GM21360 (cell line): ENCODE measurements around the gene FOXP2.

Experiments
- ATAC-seq: cut with Tn5 transposase; IDR thresholded peaks from one replicate; pipeline ENCODE4 v1.9.1; 2021; ENCODE audit warnings: mild to moderate bottlenecking, moderate library complexity; ENCODE audit not compliant: unreplicated experiment

The FOXP2 gene

DNA sequence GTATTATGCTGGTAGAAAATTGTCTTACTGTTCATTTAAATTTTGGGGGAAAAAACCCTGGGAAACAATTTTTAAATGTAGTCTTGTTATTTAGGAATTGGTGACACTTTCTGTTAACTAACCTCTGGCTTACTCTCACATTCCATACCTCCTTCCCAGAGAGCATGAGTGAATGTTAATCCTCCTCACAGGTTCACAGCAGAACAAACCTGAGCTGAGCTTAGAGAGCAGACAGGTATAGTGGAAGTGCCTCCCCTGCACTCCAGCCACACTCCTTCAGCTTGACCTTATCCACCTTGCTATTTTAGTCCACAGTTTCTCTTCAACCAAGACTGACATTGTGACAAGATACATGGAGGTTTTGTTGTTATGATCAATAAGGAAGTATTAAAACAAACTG is 235.9 kb downstream of the FOXP2 start:
- no peak for ATAC-seq

DNA sequence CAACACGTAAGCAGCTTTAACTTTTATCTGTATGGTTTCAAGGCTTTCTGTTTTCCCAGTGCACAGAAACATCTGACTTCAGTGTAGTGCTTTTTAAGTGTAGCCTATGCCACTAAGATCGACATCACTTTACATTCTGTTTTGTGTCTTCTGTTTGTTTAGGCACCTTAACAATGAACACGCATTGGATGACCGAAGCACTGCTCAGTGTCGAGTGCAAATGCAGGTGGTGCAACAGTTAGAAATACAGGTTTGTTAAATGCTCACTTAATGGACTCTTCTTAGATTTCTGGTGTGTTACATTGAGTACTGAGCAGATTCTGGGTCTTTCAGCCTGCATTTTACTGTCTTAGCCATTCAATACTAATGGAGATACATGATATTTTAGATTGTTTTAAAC is 237.4 kb downstream of the FOXP2 start:
- no peak for ATAC-seq

DNA sequence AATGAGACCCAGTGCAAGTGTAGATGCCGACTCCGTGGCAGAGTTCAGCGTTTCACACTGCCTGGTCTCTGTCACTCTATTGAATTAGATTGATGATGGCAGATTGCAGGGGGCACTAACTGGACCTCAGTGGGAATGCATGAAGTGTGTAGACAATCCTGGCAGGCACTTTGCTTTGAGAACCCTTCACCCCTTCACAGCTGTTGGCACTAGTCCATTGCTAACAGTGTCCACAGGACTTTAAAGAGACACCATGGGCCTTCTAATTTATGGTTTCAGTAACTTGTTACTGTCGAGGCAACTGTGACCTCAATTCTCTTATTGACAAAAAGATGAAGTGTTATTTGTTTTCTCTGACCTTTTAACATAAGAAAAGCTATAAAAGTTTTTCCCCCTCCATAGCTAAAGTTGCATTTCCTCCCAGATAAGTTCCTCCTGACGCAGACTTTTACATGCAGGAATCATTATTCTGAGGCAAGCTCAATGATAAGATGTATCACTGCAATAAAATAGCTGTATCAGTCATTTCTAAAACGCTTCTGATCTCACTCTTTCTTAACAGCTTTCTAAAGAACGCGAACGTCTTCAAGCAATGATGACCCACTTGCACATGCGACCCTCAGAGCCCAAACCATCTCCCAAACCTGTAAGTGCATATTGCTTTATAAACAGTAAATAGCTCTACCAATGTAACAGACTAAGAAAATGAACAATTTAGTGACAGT is 238.9 kb downstream of the FOXP2 start:
- no peak for ATAC-seq

DNA sequence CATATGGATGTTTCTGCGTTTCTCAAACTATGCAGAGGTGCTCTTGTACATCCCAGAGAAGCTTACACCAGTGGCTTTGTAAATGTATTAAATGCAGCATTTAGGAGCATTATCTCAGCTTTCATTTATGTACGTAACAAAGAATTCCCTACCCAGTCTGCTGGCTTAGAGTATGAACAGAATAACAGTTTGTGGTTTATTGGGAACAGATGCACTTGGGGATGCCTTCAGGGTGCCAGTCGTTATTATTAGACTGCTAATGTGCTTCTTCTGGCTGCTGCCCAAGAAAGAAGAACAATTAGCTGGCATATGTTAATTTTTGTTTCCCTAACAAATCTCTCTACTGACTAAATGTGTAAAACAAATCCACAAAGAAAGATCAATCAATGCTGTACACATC is 241.9 kb downstream of the FOXP2 start:
- ATAC-seq: no peak

DNA sequence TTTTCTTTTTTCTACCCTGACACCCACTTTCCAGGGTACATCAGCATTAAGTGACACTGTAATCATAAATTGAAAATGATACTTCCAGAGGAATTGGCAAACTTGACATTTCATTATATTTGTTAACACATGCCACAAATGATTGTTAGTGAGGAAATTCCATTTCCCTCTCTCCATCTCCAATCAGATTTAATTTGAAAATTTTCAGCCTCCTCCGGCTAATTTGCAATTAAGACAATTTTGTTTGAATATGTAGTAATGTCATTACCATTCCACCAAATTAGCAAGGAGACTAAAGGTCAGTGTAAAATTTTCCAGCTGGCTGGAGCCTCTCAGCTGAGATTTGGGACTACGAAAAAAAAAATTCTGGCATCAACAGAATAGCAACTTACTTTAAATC is 242.7 kb downstream of the FOXP2 start:
- no peak for ATAC-seq

DNA sequence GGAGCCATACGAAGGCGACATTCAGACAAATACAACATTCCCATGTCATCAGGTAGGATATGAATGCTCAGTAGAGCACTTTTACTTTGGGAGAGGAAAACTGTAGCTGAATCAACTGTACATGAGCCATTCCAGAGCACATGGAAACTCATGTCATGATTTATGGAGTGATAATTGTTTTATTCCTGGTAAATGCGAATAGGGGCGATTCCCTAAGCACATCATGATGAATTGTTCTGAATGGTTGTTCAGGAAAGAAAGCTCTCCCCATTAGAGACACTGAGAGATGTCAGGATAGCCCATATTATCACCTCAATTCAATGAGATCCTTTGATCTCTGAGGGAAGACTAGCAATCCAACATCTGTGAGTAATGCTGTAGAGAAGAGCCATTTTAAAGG is 243.6 kb downstream of the FOXP2 start:
- ATAC-seq: no peak

DNA sequence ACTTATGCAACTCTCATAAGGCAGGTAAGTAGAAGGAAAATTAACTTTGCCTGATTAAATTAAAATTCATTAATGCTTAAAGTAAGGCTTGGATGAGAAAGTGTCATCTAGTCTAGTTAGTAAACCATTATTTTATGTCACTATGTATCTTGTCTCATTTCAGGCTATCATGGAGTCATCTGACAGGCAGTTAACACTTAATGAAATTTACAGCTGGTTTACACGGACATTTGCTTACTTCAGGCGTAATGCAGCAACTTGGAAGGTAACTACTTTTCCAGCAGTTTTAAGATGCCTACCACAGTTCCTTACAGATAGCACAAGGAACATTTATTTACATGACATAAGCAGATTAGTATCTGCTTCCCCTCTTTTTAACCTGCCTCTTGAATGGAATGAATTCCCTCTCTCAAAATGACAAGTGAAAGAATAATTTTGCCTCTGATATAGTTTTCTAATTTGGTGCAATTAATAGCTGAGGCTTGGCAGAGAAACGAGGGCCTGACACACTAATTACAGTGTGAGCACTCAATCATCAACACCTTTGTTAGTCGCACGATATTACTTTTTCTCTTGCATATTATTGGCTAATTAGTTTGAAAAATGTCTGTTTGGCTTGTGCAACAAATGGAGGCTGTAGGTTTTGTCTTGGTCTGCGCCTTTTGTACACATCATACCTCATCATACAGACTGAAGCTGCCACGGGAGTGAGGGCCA is 245.0 kb downstream of the FOXP2 start:
- no peak for ATAC-seq

DNA sequence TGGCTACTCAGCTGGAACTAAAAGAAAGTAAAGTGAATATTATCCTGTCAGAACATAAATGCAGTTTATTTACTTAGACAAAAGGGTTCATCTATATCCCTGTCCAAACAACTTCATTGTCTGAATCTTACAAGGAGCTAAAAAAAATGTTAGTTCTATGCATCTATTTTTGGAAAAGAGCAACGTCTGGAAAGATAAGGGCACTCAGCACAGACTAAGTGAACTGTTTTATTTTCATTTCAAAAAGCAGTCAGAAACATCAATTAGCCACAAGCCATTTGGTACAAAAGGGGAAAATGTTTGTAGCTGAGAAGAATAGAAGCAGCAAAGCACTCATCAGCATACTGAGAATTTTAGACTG is 245.5 kb downstream of the FOXP2 start:
- no peak for ATAC-seq

DNA sequence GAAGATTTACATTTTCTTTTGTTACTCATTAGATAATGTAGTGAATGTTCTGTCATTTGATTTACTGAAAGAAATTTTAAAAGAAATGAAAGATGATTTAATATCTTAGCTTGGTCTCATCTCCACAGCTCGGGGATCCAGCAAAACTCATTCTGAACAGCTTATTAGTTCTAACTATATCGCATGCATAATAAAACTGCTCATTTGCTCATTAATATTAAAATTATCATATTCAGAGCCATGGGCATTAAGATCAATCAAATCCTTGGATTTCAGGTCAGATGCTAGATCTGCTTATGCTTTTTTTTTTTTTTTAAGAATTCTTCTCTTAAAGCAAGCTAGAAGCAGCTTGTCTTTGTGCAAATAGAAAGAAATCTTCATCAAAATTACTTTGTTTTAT is 246.1 kb downstream of the FOXP2 start:
- no peak for ATAC-seq

DNA sequence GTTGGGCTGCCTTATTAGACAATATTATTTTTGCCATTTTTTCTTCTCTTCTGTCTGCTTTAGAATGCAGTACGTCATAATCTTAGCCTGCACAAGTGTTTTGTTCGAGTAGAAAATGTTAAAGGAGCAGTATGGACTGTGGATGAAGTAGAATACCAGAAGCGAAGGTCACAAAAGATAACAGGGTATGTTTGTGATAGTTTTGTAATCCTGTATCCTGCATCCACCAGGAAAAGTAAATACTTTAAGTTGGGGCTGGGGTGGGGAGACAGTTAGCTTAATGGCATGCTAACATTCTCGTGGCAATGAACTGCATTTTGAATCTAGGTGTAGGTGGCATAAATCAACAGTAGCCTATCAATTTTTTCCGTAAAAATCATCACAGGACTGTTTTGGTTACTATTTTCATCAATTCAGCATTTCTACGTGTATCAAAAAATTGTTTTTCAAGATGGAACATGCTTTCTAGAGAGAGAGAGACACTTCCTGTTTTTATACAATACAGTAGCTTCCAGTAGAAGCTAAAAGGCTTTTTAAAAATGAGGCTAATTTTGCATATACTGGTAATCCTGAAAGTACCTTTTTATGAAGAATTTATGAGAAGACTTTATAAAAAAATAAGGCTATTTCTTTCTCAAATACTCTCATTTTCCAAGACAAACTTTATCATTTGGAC is 247.5 kb downstream of the FOXP2 start:
- no peak for ATAC-seq

DNA sequence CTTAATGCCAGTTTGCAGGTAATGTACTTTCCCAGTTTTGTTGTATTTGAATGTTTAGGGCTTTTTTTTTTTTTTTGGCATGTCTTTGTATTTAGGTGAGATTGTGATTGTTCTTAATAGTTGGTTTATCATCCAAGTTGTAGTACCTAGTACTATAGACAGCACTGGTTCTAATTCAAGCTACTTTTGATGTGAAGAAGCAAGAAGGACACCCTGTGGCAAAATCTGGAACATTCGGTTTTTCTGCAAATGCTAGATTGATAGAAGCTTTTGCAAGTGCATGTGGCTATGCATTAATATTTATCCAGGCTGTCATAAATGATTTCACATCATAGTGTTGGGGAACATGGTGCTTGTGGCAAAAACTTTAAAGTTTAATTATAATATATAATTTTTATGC is 248.9 kb downstream of the FOXP2 start:
- no peak for ATAC-seq

DNA sequence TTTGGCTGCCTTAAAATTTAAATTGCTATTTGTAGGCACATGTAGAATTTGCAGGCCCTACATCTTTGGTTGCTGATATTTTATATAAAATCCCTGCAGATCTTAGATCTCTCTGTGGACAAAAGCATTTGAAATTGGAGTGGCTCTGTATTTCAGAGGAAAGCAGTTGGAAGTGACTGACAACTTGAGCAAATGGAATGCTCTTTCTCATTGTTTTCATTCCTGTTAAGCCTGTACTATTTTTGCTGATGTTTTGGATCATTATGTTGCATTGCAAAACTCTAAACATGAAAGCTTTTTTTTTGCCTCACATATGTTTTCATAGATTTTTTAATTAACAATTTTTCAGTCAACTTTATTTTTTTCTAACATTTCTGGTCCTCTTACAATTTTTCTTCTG is 256.1 kb downstream of the FOXP2 start:
- no peak for ATAC-seq

DNA sequence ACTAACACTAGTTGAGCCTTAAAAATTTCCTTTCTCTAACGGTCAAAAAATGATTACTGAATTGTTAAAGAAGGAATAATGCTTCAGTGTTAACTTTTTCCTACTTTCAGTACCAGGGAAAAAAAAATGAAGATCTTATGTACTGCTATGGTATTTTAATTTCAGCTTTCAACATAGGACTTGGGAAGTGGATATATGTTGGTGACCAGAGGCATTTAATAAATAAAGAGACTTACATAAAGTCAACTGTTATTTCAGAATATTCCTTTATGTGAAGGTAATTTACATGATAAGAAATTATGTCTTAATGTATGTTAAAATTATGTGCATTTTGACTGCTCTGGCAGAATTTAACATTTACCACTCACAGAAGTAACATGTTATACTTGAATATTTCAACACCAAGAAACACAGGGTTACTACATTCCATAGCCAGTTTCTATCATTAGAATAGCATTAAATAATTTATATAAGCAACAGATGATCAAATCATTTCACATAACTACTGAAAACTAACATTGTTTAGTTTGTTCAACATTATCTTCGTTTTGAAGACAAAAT is 257.0 kb downstream of the FOXP2 start:
- ATAC-seq: no peak

DNA sequence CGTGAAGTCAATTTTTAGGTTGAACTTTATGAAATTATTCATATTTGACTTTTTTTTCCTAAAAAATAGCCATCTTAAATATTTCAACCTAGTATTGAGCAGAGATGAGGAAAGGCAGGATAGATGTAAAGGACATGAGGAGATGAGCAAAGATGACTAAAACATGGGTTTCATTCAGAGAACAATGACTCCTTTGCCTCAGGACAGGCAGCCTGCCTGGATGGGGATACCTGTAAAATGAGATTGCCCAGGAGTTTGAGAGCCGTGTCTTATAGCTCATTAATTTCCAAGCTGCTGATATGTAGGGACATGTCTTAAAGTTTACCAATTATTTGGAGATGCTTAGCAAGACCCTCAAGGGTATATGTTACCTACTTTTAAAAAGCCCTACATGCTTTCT is 263.5 kb downstream of the FOXP2 start:
- ATAC-seq: no peak

DNA sequence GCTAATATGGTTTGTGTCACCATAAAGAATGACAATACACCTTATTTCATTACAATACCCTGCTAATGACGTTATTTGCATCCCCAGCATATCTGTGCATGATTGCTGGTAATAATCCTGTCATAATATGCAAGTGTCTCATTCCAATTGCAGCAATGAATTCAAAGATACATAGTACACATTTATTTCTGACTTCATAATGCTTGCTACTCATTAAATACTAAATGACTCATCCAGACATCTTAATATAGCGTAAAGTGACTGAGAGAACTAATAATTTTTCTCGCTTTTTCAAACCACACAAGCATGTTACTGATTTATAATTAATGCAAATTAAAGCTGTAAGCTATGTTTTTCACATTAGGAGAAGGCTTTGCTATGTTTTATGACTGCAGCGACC is 272.6 kb downstream of the FOXP2 start:
- no peak for ATAC-seq

DNA sequence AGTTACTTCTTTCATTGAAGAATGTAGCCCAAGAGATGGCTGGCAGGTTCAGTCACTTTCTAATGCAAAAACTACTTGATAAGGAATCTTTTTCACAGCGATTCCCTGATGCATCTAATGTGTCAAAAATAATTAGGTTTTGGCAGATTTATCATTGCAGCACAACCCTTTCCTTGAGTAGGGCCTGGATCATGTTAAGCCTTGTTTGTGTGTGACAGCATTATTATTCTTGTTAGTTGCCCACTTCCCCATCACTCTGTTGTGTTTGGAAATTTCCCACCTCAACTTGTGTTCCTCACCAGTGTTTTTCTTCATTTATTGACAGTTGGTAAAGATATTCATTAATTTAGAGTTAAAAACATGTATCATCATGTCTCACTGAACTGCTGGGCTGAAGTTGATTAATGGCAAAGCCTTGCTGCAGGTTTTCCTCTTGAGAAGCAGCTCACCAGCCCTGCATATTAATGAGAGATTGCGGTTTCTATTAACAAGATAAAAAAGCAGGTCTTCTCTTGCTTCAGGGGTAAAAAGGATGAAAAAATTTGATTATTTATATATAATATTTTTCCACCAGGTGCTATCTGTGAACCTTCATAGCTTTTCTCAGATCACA is 273.9 kb downstream of the FOXP2 start:
- ATAC-seq: no peak

DNA sequence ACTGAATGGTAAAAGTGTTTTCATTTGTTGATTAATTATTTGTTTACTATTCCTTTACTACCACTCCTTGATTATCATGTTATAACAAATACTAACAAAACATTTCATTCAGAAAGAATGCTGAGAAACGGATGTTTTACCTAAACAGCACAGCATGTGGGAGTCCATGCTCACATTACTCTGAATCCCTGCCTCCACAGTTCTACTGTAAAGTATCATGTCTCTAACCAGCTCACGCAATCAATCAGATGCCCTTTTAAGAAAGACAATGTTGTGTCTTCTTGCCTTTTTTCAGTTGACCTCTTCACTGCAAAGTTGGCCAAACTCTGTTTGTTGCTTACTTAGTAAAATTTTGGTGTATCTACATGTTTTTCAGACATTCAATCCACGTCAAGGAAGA is 274.8 kb downstream of the FOXP2 start:
- ATAC-seq: no peak

DNA sequence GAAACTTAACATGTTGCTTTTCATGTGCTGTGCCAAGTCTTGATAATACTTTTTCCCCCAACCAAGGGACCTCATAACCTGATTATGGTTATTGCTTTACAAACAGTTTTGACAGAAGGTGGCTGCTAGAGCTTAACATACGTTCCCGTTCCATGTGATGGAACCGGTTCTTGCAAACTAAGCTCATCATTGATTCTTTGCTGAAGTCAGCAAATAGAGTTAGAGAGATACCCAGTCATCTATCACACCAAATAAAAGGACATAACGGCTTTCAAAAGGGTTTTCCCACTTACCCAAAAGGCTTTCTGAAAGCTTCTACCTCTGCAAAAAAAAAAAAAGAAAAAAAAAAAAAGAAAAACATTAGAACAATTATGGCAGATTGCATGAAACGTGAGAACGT is 277.0 kb downstream of the FOXP2 start:
- ATAC-seq: no peak

DNA sequence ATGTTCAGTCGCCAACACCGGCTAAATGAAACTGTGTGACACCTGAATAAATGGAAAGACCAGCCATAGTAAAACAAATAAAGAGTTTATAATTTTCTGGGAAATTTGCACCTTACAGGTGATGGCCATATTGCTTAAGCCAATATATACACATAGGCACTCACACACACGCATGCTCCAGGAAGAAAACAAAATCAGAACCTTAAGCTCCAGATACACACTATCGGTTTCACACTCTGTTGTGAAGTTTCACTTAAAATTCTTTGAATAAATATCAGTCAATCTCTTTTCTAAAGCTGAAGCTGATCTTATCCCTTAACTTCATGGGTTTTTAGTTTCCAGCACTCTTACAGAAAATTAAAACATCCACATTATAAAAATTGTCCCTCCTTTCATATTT is 280.6 kb downstream of the FOXP2 start:
- ATAC-seq: no peak

DNA sequence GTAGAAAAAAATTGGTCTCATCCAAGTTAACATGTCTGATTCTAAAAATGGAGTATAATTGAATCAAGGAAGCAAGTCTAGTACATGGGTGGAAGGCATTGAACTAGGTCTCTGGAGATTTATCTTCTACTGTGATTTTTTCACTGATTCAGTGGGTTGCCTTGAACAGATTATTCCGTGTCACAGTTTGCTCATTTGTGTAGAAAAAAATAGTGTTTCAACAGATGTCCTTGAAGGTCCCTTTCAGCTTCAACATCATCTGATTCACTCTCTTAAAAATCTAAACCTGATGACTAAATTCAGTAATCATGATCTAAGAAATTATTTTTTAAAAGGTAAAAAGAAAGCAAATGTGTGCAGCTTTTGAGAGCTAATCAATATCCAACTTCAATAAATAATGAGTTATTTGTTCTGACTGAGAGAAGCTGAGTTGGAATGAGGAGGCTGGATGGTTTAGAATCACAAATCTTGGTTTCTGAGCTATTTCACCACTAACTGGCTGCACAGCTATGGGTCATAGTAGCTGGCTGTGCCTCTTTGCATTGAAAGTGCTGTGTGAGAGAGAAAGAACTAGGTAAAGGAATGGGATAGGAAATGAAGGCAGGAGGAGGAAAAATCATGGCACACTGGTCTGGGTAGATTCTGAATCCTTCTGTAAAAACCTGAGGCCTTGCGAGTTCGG is 285.8 kb downstream of the FOXP2 start:
- ATAC-seq: no peak

DNA sequence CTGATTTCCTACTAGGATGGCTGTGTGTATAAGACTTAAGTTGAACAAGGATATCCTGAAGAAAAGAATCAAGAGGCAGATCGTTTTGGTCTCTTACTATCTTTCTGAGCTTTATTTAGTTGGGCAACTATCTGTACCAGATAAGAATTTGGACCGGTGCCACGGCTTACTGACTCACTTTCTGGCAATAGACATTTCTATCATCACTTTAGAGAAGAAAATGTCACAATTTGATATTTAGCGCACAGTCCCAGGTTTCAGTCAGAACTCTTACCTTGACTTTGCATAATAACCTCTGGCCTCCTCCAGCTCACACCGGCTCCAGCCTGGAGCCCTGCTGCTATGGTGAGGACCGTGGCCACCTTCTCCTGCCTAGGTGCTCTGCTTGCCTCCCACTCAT is 289.1 kb downstream of the FOXP2 start:
- no peak for ATAC-seq
